Measurements from ENCODE around the gene AVP.

The AVP gene

DNA sequence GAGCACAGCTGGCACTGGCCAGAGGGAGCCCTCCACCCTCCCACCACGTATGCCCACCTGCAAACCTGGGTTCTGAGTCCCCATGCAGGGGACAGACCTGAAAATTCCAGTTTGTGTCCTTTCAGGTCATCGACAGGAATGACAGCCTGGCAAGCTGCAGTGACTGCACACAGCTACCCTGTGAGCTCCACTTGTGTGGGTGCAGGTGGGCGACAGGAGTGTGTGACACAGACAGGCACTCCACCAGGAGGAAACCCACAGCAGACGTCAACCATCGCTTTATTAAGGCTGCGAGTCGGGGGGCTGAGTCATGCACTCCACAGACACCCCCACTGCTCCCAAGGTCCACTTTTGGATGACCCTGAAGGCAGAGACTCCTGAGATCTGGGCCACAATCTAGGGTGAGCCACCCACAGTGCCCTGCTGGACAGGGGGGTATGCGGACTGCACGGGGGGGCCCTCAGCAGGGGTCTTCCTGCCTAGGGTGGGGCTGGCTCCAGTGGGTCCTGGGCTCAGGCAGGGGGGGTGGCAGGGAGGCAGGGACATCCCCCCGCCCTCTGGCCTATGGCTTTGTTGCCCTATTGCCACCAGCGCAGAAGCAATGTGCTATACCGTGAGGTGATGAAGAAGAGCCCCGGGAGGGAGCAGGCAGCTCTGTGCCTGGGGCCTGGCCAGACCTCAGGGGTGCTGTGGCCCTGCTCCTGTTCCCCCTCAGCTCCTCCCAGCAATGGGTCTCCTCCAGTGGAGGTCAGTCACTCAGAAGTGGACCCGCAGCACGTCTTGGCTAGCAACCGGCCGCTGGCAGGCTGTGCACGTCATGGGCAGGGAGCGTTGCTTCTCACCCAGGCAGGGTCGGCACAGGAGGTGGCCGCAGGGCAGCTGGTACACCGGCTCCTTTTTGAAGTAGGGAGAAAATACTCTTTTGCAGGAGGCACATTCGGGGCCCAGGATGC is 25.1 kb upstream of the AVP start:
- DNase-seq (ENCODE audit: low spot score): no peak
- FAIRE-seq: no peak

DNA sequence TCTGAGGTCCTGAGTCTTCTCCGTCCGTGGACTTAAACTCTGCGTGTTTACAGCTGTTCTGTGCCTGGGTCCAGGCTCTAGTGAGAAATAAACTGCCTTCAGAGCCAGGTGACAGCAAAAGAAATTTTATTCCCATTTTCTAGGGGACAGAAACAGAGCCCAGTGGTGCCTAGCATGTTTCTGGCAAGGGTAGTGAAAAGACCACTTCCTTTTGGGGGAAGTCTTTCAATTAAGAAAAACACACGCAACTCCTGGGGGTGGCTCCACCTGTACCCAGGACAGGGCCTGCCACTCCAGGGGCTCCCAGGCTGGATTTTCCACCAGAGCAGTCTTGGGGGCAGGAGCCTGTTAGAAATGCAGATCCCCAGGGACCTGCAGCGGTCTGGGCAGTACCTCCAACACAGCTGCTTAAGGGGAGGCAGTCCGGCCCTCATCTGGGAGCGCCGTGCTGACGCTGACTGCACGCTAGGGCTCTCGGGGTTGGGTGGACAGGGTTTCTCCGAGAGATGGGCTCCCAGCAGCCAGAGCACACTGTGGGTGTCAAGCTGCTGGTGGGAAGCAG is 23.0 kb upstream of the AVP start:
- no peak for DNase-seq (ENCODE audit: low spot score)
- no peak for FAIRE-seq

DNA sequence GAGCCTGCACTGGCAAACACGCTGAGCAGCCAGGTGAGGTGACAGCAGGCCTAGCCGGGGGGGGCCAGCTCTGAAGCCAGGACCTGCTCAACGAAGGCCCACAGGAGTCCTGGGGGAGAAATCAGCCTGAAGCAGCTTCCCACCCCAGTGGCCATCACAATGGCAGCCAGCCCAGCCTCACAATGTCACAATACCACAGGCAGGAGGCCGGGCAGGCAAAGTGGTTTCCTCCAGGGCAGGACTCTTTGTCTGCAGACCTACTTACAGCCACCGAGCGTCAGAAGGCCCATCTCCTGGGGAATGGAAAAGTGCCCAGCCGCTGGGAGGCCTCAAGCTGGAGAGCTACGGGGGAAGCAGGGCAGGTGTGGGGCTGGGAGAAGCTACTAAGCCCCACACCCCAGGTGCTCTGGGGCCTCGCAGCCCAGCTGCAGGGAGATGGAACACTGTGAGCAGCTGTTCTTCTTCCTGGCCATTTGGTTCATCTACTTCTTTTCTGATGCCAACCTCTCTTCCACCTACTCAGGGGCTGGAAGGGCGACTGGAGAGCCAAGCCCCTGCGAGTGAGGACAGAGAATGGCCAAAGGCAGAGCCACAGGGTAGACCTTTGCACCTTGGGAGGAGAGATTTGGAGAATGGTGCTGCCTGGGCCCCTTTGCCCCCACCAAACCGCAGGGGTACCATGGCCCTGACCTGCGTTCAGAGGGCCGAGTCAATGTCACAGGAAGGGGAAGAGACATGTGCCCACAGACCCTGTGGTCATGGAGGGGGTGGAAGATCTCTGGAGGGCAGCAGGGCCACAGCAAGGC is 22.3 kb upstream of the AVP start:
- DNase-seq (ENCODE audit: low spot score) (no peak), FAIRE-seq (no peak)

DNA sequence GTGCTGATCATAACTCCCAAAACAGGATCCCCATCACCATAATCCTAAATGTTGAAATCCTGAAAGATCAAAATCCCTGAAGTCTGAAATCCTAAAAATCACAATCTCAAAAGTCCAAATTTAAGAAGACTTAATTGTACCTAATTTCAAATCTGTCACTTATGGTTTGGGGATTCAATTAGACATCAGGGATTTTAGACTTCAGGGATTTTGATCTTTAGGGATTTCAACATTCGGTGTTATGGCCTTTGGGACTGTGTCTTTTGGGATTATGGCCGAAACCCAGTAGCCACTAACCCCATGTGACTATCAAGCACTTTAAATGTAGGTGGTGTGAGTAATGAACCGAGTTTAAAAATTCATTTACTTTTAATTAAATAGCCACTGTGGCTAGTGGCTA is 21.7 kb upstream of the AVP start:
- FAIRE-seq: no peak
- DNase-seq (ENCODE audit: low spot score): no peak

DNA sequence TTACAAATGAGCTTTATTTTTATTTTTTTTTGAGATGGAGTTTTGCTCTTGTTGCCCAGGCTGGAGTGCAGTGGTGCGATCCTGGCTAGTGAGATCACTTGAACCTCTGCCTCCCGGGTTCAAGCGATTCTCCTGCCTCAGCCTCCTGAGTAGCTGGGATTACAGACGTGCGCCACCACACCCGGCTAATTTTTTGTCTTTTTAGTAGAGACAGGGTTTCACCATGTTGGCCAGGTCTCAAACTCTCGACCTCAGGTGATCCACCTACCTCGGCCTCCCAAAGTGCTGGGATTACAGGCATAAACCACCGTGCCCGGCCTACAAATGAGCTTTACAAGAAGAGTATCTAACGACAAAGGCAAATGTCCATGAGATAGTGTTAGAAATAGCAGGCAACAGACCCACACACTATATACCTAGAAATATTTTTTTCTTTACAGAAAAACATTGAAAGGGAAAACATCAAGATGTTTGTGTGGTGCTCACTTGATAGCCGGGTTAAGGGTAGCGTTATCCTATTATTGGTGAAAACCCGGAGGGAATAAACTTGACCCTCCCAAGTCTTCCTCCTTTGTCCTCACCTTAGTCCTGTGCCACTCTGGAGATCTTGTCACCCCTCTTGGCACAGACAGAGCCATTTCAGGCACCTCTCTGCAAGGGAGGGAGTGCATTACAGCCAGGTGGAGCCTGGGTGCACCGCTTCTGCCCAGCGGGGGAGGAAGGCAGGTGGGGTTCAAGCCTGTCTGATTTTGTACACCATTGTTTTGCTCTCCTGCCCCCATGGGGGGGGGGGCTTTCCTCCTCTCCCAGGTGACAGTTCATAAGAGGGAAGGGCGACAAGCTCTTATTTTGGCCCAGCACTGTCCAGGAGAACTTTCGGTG is 21.0 kb upstream of the AVP start:
- FAIRE-seq (no peak), DNase-seq (ENCODE audit: low spot score) (no peak)

DNA sequence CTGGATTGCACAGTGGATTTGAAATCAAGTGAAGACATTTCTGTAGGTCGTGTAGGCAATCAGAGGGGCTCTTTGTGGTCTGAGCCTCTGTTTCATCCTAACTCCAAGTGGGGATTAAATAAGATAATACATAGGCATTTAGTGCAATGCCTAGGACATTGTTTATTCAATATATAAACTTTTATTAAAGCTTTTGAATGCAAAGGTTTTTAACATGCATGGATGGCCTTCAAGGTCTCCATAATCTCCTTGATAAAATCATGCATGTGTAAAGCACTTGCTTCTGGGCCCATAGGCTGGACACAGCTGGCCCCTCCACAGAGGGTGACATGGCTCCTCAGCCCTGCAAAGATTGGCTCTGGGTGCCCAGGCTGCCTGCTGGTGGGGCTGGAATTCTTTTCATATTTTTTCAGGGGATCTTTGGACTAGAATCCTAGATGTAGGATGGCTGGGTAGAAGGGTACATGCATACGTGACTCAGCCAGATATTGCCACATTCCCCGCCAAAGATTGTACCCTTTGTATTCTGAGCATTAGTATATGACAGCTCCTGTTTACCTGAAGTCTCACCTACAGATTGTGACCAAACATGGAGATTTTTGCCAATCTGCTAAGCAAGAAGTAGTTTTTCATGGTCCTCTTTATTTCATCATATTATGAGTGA is 19.0 kb upstream of the AVP start:
- DNase-seq (ENCODE audit: low spot score) (no peak), FAIRE-seq (no peak)

DNA sequence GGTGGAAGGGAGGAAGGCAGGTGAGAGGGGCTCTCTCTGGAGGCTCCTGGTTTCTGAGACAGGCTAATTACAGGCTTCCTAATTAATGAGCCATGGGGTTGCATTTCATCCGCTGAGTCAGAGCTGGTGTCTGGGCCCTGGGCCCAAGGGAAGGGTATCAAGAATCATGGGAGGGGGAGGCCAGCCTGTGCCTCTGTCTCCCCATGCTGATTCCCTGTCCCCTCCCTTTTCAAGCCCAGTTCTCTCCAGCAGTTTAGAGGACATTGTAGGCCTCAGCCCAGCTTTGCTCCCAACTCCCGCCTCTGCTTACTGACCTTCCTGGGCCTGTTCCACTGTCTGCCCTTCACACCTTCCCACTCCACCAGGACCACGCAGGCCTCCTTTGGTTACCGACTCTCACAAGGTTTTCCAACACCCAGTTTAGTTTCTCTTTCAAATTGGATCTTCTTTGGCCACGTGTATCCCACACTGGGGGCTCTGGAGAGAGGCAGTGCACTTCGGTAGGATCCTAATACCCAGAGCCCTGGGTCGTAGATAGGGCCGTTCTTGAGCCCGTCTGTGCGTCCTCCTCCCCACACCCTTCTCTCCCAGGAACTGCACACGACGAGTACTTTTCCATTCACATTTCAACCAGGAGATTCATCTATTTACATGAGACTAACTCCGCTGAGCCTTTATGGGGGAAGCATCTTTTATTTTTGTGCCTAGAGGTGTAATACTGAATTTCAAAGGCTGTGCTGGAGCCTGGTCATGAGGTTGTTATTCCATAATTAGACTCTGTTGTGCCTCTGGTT is 18.2 kb upstream of the AVP start:
- DNase-seq (ENCODE audit: low spot score) (no peak), FAIRE-seq (no peak)

DNA sequence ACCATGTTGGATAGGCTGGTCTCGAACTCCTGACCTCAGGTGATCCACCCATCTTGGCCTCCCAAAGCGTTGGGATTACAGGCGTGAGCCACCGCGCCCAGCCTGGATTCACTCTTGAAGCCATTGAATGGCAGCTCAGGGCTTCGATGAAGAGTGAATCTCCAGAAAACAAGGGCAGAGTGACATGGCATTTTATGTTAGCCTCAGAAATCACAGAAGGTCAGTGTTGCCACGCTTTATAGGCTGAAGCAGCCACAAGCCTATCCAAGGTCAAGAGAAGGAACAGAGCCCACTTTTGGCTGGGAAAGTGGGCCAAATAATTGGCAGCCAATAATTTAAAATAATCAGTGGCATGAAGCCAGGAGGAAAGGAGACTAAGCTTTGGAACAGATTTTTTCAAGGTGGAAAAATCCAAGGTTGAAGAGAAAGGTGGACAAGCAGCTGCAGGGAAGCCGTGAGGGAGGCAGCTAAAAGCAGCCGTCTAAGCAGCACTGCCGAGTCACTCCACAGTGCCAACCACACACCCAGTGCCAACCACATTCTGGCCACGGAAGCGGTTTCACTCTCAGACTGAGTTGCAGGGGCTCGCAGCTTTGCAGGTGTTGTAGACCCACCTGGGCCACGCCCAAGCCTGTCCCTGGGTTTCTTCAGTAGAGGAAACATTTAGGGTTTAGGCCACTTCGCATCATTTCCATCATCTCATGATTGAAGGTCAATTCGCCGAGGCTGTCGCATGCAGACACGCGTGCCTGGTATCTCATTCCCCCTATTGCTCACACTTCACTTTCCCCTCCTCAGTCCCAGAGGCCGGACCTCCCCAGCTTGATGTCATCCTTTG is 17.4 kb upstream of the AVP start:
- FAIRE-seq (no peak), DNase-seq (ENCODE audit: low spot score) (no peak)

DNA sequence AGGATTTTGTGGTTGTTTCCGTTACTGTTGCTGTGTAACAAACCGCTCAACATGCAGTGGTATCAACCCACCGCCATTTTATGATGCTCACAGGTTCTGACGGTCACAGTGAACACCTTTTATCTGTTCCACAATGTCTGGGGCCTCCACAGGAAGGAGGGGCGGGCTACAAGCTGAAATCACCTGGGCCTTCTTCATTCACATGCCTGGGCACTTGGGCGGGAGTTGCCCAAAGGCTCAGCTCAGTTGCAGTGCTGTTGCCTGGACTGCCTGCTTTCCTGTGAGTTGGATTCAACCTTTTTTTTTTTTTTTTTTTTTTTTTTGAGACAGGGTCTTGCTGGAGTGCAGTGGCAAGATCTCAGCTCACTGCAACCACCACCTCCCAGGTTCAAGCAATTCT is 16.7 kb upstream of the AVP start:
- DNase-seq (ENCODE audit: low spot score) (no peak), FAIRE-seq (no peak)

DNA sequence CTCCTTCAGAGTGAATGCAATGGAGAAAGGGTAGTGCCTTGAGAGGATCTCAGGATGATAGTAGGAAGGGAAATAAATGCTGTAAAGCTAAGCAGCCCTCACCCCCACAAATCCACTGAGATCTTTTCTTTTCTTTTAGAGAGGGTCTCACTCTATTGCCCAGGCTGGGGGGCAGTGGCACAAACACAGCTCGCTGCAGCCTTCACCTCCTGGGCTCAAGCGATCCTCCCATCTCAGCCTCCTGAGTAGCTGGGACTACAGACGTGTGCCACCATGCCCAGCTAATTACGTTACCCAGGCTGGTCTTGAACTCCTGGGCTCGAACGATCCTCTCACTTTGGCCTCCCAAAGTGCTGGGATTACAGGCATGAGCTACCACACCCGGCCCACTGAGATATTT is 16.0 kb upstream of the AVP start:
- no peak for DNase-seq (ENCODE audit: low spot score)
- FAIRE-seq: no peak

DNA sequence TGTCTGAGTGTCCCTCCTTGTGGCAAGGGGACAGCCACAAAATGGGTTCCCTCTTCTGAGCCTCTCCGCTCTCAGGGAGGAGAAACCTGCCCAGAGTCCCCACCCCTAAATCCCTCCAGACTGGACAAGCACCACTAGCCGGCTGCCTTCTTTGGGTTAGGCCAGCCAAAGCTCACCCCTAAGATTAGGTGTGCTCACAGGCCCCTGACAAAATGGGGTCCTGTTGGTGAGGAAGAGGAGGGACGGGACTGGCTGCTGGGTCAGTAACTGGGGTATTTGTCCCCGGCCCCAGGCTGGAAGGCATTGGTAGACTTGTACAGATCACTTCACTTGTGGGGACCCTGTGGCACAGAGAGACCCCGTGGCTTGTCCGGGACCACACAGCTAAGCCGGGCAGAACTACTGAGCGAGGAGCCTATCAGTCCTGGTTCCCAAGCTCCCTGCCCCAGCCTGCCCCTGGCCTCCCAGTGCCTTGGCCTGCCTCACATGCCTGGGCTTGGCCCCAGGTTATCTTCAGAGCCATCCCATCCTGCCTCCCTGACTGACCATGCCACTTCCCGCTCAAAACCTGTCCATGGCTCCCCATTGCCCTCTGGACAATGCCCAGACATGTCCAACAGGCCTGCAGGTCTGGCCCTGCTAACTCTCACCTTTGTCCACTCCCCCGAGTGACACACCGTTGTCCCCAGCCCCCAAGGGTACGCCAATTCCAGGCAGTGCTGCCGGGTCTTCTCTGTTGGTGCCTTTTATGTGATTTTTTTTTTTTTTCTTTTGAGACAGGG is 10.5 kb upstream of the AVP start:
- DNase-seq (ENCODE audit: low spot score) (no peak), FAIRE-seq (no peak)

DNA sequence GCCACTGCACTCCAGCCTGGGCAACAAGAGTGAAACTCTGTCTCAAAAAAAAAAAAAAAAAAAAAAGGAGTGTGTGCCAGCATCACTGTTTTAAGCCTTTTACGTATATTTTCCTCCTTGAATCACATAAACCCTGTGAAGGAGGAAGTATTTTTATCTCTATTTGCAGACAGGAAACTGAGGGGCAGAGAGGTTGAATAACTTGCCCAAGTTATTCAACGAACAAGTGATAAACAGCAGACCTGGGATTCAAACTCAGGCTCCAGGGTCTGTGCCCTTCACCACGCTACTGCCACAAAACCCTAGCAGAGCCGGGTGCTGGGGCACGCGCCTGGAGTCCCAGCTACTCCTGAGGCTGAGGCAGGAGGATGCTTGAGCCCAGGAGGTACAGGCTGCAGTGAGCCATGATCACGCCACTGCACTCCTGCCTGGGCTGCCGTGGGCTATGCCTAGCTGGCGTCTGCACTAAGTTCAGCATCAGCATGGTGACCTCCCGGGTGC is 9.4 kb upstream of the AVP start:
- FAIRE-seq (no peak), DNase-seq (ENCODE audit: low spot score) (no peak)

DNA sequence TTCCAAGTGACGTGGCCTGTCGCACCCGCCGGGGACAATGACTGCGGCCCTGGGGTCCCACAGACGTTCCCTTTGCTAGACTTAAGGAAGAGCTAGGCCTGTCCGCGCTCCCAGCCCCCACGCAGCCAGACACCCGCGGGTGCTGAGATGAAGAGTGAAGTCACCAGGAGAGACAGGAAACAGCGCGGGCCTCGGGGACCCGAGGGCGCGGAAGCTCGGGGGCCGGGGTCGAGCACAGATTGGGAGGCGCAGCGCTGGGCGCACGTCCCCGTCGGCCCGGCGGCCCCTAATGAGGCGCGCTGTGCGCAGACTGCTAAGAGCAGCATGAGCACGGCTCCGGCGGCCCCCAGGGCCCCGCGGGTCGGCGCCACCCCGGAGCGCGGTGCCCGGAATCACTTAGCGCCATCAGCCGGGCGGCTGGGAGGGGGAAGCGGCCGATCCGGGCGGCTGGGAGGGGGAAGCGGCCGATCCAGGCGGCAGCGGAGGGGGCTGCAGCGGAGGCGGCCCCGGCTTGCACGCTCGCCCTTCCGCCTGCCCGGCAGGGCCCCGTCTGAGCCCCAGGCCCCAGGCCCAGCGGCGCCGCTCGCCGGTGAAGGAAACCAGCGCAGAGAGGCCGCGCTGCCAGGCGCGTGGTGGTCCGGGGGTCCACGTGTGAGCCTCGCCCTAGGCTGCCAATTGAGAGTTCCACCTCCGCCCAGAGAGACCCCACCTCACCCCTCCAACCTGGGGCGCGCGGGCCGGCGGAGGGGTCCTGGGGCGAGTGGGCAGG is 8.3 kb upstream of the AVP start:
- FAIRE-seq (no peak), DNase-seq (ENCODE audit: low spot score) (no peak)

DNA sequence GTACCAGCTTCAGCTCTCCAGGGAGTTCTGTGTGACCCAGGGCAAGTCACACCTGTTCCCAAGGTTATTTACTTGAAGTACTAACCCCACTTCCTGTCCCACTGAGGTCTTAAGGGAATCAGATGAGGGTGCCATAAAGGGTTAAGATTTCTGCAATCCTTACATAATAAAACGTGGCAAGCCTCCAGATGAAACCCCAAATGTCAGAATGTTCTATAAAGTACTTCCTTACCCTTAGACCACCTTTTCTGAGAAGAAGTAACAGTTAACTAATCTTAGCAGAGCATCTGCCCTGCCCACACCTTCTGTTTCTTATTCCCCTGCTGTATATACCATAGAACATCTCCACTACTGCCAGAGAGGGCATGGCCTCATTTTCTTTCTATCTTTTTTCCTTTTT is 6.0 kb upstream of the AVP start:
- FAIRE-seq: no peak
- DNase-seq (ENCODE audit: low spot score): no peak

DNA sequence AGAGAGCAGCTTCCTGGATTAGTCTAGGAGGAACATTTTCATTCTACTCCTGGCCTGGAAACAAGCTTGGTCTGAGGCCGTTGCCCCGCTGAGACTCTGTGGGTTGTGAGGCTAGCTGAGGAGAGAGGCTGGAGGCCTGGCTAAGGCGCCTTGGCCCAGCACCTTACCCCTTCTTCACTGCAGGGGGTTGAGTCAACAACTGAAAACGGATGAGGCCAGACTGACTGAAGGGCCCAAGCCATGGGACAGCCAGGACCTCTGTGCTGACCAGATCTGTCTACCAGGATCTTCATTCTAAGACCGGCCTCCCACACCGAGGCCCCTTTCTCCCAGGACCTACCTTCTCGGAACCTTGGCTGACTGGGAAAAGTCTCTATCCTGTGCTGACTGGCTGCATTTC is 3.5 kb upstream of the AVP start:
- FAIRE-seq: no peak

DNA sequence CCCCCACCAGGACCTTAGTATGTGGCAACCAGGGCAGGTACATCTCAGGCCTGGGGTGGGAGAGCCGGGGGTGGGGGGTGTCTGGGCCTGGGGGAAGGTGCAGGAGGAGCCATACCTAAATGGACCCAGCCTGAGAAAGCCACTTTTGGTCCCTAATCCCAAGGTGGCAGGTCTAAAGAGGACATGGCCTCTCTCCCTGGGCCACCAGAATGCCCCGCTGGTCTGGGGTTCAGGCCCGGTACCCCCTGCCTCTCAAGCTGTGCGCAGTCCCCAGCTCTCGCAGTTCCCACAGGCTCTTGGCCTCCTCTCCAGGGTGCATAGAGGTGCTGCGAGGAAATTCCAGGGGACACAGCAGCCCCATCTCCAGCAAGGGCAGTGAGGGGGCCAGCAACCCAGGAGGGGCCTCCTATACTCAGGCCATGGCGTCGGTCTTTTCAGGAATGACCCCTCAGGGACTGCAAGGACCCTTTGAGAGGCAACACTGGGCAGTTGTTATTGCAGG is 1.1 kb upstream of the AVP start:
- DNase-seq (ENCODE audit: low spot score) (no peak), FAIRE-seq (no peak)

More for the DNA sequence above, 3.5 kb upstream of the AVP start:
- DNase-seq (ENCODE audit: low spot score): no peak

DNA sequence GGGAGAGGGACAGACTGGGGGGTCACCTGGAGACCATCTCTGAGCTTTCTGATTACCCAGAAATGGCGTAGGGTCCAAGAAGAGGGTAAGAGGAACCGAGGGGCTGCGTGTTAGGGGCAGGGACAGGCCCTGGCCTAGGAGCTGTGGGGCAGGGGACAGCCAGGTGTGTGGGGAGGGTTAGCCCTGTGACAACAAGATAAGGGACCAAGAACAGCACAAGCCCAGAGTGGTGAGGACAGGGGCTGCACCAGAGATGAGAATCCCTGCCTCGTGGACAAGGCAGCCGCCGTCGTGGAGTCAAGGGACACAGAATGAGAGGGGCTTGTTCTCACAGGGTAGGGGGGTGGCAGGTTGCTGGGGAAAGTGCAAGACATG is 449 bp upstream of the AVP start:
- FAIRE-seq: no peak
- no peak for DNase-seq (ENCODE audit: low spot score)
